HG03571 (cell line): ENCODE results near the gene C16orf82.
"Not testable (repeated sequence)": the region's sequence is repeated elsewhere in the genome, so short reads cannot be mapped to it uniquely, and the experiment has no call there.

Experiments
- ATAC-seq: cut with Tn5 transposase; IDR thresholded peaks from one replicate; pipeline ENCODE4 v1.9.1; 2021; ENCODE audit not compliant: unreplicated experiment

Gene C16orf82

GRCh38 chr16:27086031-27086430 is 19.3 kb downstream of the C16orf82 start:
- not testable (repeated sequence) for ATAC-seq

- no peak for ATAC-seq
Observed at GRCh38 chr16:27088216-27088615, 21.5 kb downstream of the C16orf82 start.

GRCh38 chr16:27096375-27096774 is 29.6 kb downstream of the C16orf82 start:
- no peak for ATAC-seq

GRCh38 chr16:27097800-27098230 is 31.1 kb downstream of the C16orf82 start:
- ATAC-seq: no peak

GRCh38 chr16:27098366-27099049 is 31.8 kb downstream of the C16orf82 start:
- no peak for ATAC-seq

- ATAC-seq: no peak
Observed at GRCh38 chr16:27102701-27103575, 36.2 kb downstream of the C16orf82 start.

- ATAC-seq: no peak
Observed at GRCh38 chr16:27103954-27104353, 37.2 kb downstream of the C16orf82 start.

GRCh38 chr16:27106305-27106704 is 39.6 kb downstream of the C16orf82 start:
- no peak for ATAC-seq

GRCh38 chr16:27107185-27107592 is 40.5 kb downstream of the C16orf82 start:
- no peak for ATAC-seq

- no peak for ATAC-seq
Observed at GRCh38 chr16:27108051-27108770, 41.5 kb downstream of the C16orf82 start.

- no peak for ATAC-seq
Observed at GRCh38 chr16:27108826-27109665, 42.3 kb downstream of the C16orf82 start.

- ATAC-seq: no peak
Observed at GRCh38 chr16:27109666-27110523, 43.2 kb downstream of the C16orf82 start.

GRCh38 chr16:27110524-27110896 is 43.8 kb downstream of the C16orf82 start:
- no peak for ATAC-seq

GRCh38 chr16:27111486-27111885 is 44.8 kb downstream of the C16orf82 start:
- ATAC-seq: no peak

GRCh38 chr16:27112093-27112811 is 45.5 kb downstream of the C16orf82 start:
- no peak for ATAC-seq

GRCh38 chr16:27113341-27113841 is 46.7 kb downstream of the C16orf82 start:
- ATAC-seq: peak; percentile 77

GRCh38 chr16:27114006-27114405 is 47.3 kb downstream of the C16orf82 start:
- no peak for ATAC-seq

GRCh38 chr16:27118526-27118925 is 51.8 kb downstream of the C16orf82 start:
- no peak for ATAC-seq
